K562 (cell line): ENCODE measurements around the gene MCM7.

ENCODE experiments used
- MLLT1 ChIP-seq, 2 experiments: fragments of 450-650 bp; IDR thresholded peaks; 2 replicates each; pipeline ENCODE4 v1.6.1; 2016
- MYC ChIP-seq, 2 experiments: fragments of 250-450 bp in 1 of 2; sonication (Bioruptor Pico) in 1 of 2; IDR thresholded peaks; 2 replicates each; pipeline versions ENCODE4 v1.5.1 to v1.6.1; 2012 to 2021; ENCODE audit warnings: low read depth in 2 of 2, borderline replicate concordance in 1 of 2, improper control_type of control experiment in 1 of 2, low read length in 1 of 2, mild to moderate bottlenecking in 1 of 2, moderate library complexity in 1 of 2
- SP1 ChIP-seq: sonication (generic); formaldehyde crosslinking; IDR thresholded peaks from 2 replicates; pipeline ENCODE4 v1.8.1; 2022; ENCODE audit warnings: mild to moderate bottlenecking, missing genetic modification reagents
- YY1 ChIP-seq, 3 experiments: IDR thresholded peaks; 2 replicates each; pipeline ENCODE4 v1.6.1; 2011; ENCODE audit warnings: low read length in 2 of 3, mild to moderate bottlenecking in 2 of 3, moderate library complexity in 2 of 3, borderline replicate concordance in 1 of 3, control low read depth in 1 of 3, low read depth in 1 of 3; ENCODE audit not compliant: insufficient read depth in 3 of 3, insufficient replicate concordance in 2 of 3, control insufficient read depth in 1 of 3, insufficient read length in 1 of 3; ENCODE audit errors: extremely low read depth in 1 of 3

GRCh38 chr7:100048680-100049079, 52.5 kb downstream of the MCM7 start:
- TF ChIP-seq YY1 (IDR thresholded peaks at IDR 0.05; ENCODE audit: borderline replicate concordance in 1 of 3, control insufficient read depth in 1 of 3, extremely low read depth in 1 of 3, insufficient read depth in 3 of 3, insufficient read length in 1 of 3, insufficient replicate concordance in 2 of 3, low read depth in 1 of 3, low read length in 2 of 3) (no peak), MLLT1 (IDR thresholded peaks at IDR 0.05) (no peak), SP1 (CRISPR knock-in tag) (no peak), MYC (IDR thresholded peaks at IDR 0.05; ENCODE audit: low read depth, low read length) (no peak), MYC (CRISPR knock-in tag; IDR thresholded peaks at IDR 0.05; ENCODE audit: borderline replicate concordance, low read depth) (no peak)
